GM21360 (cell line): ENCODE measurements around the gene CANT1.

ENCODE experiments used
- ATAC-seq: cut with Tn5 transposase; IDR thresholded peaks from one replicate; pipeline ENCODE4 v1.9.1; 2021; ENCODE audit warnings: mild to moderate bottlenecking, moderate library complexity; ENCODE audit not compliant: unreplicated experiment

Gene CANT1

DNA sequence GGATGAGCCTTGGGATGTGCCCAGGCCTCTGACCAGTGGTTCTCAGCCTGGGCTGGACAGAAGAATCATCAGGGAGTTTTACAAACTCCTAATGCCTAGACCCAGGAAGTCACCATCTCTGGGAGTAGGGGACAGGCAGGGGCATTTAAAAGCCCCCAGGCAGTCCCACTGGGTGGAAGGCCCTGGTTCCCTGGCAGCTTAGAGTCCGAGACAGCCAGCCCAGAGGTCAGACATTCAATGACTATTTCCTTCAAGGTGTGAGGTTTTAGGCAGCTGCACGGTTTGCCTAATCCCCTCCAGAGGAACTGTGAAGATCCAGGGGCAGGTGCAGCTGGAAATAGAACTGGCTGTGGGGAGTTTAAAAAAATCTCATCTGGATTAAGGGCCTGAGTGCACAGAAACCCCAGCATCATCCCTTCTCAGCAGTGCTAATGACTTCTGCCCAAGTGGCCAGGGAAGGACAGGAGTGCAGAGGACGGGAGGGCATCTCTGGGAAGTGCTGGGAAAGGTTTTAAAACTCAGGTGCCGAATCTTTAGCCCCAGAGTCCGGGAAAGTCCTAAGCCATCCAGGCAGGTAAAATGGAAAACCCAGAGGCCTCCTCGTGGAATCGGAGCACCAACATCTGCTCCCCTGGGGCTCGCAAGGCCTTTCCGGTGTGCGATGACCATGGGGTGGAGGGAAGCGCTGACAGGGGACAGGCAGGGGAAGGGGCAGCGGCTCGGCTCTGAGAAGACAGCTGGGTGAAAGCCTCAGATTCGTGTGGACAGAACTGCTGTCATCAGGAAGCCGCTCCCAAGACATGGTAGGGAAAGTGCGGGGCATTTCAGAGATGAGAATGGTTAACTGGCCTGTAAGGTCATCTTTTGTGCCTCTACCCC is 28.3 kb downstream of the CANT1 start:
- ATAC-seq: no peak

DNA sequence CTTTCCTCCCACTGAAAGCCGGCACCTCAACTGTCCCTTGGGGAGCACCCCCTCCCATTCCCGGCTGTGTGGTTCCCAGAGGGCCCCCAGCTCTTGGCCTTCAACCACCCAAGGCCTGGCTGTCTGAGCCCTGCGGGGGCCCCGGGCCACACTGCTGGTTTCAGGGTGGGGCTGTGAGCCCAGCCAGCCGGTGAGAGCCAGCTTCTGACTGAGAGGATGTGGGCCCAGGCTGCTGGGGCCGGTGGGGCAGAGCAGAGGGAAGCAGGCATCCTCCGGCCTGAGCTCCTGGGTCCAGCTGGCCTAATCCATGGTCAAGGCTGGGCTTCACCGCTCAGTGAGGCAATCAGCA is 29.0 kb downstream of the CANT1 start:
- no peak for ATAC-seq

DNA sequence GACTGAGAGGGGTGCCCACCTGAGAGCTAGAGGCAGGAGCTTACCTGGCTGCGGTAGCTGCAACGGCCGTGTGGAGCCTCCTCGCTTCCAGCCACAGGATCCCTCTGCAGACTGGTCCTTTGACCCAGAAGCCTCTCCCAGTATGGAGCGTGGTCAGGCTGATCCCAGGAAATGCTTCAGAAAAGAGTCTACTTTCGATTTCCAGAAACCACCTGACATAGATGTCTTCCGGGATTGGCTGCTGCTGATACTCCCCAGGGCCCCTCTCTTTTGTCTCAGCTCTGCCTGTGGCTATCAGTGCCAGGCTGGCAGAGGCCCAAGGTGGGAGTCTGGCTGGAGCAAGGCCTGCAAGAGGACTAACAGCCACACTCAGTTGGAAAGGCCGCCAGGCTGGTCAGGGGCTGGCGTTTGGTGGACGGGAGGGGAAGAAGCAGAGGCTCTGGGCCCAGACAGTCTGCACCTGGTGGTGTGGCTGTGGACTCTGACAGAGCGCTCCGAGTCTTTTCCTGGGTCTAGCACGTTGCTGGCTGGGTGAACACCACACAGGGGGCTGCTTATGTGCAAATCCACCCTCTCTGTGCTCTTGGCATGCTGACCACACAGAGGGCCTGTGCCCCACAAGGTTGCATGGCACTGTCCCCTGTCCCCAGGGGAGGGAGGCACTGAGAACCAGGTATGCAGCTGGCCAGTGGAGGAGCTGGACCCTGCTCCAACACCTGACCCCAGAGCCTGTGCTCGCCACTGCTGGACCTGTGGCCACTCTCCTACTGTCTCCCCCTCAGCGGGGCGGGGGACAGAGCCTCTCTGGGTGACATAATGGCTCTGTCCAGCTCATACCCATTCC is 29.6 kb downstream of the CANT1 start, which contains the start of gene LGALS3BP:
LGALS3BP (minus strand) TSS at position 144 of the 844 bp plus-strand sequence. CDS start 2,732 bp downstream, outside the sequence.
- no peak for ATAC-seq

DNA sequence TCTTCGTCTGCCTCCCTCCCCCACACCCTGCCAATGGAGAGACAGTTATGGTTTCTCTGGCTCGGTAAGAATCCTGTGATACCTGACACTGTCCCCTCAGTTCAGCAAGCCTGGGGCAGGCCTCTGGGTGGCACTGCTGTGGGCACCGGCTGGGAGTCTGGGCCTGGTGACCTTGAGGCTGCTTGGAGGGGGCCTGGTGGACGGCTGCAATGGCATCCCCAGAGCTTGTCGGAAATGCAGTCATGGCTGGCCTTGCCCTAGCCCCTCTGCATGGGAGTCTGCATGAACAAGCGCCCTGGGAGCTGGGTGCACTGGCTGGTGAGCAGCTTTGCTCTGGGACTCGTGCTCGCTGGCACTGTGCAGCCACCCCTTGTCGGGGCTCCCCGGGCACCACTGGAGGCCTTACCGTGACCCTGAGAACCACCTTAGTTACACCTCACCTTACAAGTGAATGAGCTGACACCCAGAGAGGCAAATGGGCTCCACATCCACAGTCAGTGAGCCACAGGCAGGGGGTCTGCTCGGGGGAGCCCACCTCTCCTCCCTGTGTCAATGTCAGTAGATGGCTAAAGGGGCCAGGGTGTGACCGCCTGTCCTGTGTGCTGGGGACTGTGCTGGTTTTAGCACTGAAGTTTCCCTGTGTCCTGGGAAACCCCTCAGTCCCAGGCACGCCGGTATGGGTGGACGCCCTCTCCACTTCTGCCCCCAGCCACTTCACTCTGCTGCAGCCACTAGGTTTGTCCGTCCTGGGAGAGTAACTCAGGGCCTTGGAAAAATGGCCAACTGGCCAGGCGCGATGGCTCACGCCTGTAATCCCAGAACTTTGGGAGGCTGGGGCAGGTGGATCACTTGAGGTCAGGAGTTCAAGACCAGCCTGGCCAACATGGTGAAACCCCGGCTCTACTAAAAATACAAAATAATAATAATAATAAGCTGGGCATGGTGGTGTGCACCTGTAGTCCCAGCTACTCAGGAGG is 31.3 kb downstream of the CANT1 start:
- ATAC-seq: no peak

DNA sequence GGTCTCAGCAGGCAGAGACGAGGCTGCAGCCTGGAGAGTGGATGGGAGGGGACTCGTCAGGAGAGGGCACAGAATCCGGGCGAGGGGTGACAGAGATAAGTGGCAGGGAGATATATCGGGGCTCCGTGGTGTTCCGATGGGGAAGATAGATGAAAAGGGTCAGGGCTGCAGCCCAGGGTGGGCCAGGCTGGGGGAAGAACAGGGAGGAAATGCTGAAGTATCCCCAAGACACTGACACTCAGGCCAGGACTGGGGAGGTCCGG is 32.0 kb downstream of the CANT1 start:
- ATAC-seq: no peak

DNA sequence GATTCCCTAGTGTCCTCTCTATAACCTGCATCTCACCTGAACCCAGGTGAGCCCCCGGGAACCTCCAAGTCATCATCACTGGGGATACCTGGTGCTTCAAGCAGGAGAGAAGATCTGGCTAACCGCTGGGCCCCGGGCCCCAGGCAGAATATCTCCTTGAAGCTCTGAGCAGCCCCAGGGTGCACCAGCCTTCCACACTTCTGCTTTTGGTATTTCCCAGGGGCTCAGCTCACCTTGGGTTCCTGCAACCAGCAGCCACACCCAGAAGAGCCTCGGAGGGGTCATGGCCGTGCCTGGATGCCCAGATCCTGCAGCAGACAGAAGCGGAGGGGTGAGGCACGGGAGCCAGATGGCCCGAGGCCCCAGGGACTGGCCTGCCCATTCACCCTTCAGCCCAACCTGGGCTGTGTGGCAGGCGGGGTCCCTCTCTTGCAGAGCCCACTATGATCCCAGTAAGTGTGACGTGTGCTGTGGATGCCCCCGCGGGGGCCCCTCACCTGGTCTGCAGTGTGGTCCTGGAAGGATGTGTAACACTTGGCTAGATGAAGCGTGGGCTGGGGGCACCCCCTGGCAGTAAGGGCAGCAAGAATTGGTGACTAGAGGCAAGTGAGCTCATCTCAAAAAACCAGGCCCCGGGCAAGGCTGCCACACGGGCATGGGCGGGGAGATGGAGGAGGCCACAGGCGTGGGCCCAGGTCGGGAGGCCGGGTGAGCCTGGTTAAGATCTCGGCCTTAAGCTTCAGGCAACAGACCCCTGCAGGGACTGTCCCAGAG is 32.5 kb downstream of the CANT1 start:
- ATAC-seq: no peak

DNA sequence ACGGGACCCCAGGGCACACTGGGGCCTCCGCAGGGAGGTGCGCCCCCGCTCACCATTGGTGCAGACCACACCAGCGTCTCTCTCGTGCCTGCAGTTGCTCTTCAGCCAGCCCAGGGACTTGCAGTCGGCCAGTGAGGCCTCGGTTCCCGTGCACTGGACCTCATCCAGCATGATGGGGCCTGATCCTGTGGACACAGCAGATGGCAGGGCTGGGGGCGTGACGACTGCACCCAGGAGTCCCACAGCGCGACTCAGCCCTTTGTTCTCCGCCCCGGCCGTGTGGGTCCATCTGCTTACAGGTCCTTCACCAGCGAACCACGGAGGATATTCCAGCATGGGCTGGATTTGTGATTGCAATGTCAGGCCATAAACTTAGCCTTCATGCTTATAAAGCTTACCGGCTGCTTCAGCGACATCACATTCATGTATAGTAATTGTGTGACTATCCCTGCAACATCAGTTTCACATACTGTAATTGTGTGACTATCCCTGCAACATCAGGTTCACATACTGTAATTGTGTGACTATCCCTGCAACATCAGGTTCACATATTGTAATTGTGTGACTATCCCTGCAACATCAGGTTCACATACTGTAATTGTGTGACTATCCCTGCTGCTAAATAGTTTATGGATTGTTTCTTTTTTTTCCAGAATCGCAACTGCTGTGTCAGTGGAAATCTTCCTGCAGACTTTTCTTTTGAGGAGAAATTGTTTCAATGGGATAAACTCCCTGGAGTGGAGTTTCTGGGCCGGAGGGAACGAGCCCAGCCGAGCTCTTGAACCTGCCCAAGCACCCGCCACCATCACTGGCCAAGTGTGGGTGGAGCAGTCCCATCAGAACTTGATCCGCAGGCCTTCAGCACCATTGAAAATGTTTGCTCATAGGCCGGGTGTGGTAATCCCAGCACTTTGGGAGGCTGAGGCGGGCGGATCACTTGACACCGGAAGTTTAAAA is 34.7 kb downstream of the CANT1 start:
- ATAC-seq: no peak

DNA sequence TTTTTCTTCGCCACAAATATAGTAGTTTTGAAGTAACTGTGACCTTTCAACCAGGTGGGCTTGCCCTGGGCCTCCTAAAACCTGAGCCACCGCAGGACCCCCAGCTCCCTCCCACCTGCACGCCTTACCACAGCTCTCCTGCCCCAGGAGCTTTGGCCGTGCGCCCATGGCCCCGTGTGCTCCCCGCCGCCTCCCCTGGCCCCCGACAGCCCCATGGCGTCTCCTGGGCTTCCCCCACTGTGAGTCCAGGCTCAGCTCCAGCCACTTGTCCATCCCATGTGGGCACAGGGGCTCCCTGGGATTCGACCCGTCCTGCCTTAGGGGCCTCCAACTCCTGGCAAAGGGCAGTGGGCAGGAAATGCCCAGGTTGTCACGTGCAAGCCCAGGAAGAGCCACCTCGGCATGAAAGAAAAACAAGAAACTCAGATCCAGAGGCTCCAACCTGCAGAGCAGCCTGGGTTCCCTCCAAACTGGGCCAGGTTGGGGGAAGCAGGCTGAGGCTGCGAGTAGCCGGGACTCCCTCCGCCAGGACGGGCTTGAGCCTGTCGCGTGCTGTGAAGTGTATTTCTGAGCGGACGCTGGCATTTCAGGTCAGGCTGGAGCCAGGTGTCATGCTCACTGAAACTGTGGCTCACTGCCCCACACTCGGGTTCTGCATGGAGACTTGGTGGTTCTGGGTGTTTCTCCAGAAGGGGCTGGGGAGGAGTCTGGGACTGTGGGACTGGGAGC is 35.6 kb downstream of the CANT1 start:
- no peak for ATAC-seq

DNA sequence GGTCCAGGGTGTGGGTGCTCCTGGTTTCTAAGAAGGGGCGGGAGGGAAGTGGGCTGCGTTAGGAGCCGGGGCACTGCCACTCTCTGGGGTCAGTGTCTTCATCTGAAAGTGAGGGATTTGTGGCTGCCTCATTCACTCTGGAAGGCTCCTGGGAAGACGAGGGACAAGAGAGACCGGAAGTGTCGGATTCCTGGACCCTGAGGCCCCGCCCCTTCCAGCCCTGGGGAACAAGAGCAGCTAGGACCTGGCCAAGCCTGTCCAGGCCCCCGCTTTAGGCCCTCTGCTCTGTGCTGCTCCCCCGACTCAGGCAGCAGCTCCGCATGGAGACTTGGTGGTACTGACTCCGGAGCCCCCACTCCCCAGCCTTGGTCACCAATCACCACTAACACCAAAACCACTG is 36.4 kb downstream of the CANT1 start:
- no peak for ATAC-seq

DNA sequence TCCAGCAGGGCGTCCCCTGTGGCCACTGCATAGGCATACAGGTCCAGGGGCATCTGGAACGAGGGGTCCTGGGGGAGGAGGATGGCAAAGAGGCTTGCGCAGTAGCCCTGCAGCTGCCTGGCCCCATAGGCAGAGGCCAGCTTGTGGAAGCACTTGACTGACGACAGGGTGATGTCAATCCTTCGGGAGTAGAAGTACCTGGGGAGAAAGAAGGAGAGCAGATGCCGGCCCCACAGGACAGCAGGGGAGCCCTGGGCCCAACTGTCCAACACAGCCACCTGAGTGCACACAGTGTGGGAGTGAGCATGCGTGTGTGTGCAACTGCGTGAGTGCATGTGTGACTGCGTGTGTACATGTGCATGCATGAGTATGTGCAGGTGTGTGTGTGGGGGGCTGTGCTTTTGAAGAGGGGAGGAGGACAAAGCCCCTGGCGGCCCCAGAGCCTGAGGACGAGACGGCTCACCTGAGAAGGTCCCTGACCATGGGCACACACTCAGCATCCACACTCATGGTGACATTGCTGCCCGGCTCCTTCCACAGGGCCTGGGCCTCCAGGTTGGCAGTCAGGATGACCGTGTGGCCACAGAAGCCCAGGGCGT is 37.0 kb downstream of the CANT1 start:
- no peak for ATAC-seq

DNA sequence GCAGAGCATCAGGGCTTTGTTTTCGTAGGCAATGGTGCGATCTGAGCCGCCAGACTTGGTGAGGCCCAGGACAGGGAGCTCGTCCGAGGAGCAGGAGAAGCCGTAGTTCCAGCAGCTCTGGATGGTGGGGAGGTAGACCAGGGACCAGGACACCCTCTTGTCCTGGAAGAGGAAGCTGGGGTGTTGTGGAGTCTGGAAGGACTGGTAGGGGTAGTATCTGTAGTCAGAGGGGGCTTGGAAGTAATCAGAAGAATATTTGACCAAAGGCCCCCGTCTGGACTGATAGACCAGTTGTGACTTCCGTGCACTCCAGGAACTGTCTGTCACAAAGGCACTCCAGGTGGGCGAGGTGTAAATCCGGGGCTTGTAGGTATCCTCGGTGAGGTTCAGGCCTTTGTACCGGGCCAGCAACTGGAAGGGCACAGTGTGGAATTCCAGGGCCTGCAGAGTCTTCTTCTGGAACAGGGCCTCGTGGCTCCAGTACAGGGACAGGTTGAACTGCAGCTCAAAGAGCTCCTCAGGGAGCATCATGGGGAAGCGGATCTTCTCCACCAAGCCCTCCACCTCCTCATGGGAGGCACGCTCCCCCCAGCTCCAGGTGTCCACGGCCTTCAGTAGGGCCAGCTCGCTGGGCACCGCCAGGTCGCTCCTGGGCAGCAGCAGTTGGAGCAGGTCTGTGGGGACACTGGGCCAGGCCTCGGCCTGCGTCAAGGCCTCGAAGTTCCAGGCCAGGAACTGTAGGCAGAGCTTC is 37.6 kb downstream of the CANT1 start:
- no peak for ATAC-seq

DNA sequence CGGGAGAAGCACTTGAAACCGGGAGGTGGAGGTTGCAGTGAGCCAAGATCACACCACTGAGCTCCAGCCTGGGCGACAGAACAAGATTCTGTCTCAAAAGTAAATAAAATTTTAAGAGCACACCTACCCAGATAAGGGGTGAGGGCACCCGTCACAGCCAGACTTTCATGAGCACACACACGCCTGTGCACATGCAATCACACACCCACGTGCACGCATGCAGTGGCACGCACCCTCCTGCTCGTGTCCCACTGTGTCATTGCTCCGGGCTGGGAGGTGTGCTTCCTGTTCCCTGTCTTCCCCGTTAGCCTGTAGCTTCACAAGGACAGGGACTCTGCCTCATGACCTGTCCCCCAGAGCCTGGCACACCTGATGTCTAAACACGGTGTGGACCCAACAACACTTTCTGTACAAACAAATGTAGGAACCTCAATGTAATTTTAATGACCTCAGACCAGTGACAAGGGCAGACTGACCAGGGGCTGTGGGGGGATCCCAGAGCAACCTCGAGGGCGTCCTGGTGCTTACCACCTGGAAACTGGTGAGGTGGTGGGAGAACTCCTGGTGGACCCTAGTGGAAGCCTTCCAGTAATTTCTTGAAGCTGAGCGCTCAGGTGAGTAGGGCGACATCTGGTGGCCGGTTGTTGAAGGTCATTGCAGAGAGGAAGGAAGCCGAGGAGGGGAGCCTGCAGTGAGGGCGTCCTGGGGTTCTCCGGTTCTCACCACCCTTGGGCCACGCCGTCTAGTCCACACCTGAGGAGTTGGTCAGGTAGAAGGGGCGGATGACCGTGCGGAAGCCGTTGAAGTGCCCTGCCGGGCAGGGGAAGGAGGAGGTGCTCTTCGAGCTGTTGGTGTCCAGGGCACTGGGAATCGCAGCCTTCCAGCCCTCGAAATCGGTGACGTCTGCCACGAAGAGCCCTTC is 38.5 kb downstream of the CANT1 start:
- ATAC-seq: no peak

DNA sequence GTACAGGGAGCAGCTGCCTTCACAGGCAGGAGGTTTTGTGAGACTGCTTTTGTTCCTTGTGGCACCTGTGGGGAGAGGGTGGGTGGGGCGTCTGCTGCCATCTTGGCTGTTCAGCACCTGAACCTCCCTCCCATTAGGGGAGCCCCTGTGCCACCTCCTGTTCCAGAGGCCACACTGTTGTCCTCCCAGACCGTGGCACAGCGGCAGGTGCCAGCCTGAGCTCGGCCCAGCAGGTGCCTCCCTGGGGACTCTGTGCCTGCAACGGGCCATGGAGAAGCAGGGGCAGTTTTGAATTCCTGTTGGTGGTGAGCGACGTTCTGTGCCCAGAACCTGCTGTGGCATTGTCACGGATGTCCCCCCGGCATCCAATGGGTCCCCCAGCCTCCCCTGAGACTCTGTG is 39.7 kb downstream of the CANT1 start:
- no peak for ATAC-seq

DNA sequence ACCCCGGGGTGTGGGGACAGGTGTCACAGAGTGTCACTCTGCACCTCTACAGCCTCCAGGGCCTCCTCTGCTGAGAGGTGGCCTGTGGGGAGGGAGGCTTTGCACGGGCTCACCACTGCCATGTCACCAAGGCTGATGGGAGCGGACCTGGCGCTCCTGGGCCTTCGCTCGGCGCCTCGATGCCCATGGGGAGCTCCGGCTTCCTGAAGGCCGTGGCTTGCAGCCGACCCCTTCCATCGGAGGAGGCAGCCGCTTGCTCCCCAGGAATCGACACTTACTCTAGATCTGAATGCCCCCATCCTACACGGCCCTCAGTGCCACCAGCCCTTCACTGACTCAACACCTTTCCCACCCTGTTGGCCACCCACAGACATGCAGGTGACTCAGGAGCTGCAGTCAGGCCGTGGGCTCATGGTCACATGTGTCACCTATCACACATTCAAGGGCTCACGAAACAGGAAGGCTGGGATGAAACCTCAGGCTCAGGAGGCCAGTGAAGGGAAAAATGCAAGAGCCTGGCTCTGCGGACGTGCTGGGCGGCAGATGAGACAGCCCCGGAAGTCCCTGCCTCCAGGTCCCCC is 41.7 kb downstream of the CANT1 start:
- no peak for ATAC-seq

DNA sequence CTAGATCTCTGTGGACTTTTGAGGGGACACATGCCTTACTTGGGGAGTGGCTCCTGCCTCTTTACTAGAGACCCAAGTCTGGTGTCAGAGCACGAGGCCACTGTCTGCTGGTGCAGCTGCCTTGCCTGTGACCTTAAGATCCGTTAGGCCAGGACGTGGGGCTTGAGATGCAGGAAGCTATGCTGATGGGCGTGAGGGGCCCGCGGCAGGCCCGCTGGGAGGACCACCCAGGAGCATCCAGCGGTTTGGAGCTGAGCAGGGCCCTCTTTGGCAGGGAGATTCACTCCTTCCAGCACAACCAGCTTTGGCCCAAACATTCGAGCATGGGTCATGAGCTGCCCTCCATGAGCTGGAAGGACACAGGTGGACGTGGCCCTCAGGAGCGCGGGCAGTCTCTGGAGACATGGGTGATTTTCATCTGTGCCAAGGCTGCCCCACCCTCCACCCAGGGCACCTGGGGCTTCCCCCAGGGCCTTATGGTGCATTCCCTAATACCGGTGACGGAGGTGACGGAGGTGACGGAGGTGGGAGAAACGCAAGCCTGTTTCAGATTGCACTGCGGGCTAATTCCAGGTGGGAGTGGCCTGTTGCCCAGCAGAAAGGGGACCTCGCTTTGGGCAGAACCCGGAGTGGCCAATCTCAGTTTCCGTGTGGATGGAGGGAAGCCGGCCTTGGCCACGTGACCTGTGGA is 42.5 kb downstream of the CANT1 start:
- no peak for ATAC-seq
